SKM-1 (cell line): Measurements from ENCODE around the gene ATP6V1B1.
"Not testable (repeated sequence)": the region's sequence is repeated elsewhere in the genome, so short reads cannot be mapped to it uniquely, and the experiment has no call there.

Experiments used
- DNase-seq: peaks from one replicate; lab custom pipeline; 2025; ENCODE audit not compliant: unreplicated experiment; lab: John Stamatoyannopoulos, UW

Gene ATP6V1B1

GRCh38 chr2:71005271-71006202, 69.8 kb downstream of the ATP6V1B1 start:
- no peak for DNase-seq

- no peak for DNase-seq
Observed at GRCh38 chr2:71006323-71006722, 70.6 kb downstream of the ATP6V1B1 start.

- DNase-seq = no peak
Observed at GRCh38 chr2:71006955-71007799, 71.5 kb downstream of the ATP6V1B1 start.

- DNase-seq = no peak
Observed at GRCh38 chr2:71008342-71008741, 72.6 kb downstream of the ATP6V1B1 start.

GRCh38 chr2:71011786-71012185, 76.1 kb downstream of the ATP6V1B1 start:
- DNase-seq = not testable (repeated sequence)
